Measurements from ENCODE around the gene SF3A1.
A peak's percentile ranks its signal among the peaks of the same experiment; 100 is the strongest.

The SF3A1 gene

GRCh38 chr22:30386960-30387827 is 30.5 kb upstream of the SF3A1 start, which contains the start of gene RNF215:
Gene RNF215, minus strand, starts transcription at chr22:30387411. Its CDS starts 98 bp downstream, at chr22:30387313.
- DNase-seq (ENCODE audit: low read depth in 1 of 2, low spot score in 1 of 2): peak; percentile 73 to 75

- no peak for DNase-seq (ENCODE audit: low read depth in 1 of 2, low spot score in 1 of 2)
Observed at GRCh38 chr22:30386608-30386959, 29.9 kb upstream of the SF3A1 start.

GRCh38 chr22:30385942-30386341 is 29.2 kb upstream of the SF3A1 start:
- no peak for DNase-seq (ENCODE audit: low read depth in 1 of 2, low spot score in 1 of 2)

- DNase-seq (ENCODE audit: low read depth in 1 of 2, low spot score in 1 of 2): no peak
Observed at GRCh38 chr22:30383061-30383460, 26.4 kb upstream of the SF3A1 start.

GRCh38 chr22:30382340-30382739 is 25.6 kb upstream of the SF3A1 start:
- DNase-seq (ENCODE audit: low read depth in 1 of 2, low spot score in 1 of 2): no peak

GRCh38 chr22:30381264-30381663 is 24.6 kb upstream of the SF3A1 start:
- no peak for DNase-seq (ENCODE audit: low read depth in 1 of 2, low spot score in 1 of 2)

GRCh38 chr22:30380011-30380410 is 23.3 kb upstream of the SF3A1 start:
- no peak for DNase-seq (ENCODE audit: low read depth in 1 of 2, low spot score in 1 of 2)

- no peak for DNase-seq (ENCODE audit: low read depth in 1 of 2, low spot score in 1 of 2)
Observed at GRCh38 chr22:30375312-30375849, 18.7 kb upstream of the SF3A1 start.

GRCh38 chr22:30373331-30374325 is 16.9 kb upstream of the SF3A1 start:
- no peak for DNase-seq (ENCODE audit: low read depth in 1 of 2, low spot score in 1 of 2)

GRCh38 chr22:30372915-30373314 is 16.2 kb upstream of the SF3A1 start:
- no peak for DNase-seq (ENCODE audit: low read depth in 1 of 2, low spot score in 1 of 2)

GRCh38 chr22:30371981-30372380 is 15.3 kb upstream of the SF3A1 start:
- no peak for DNase-seq (ENCODE audit: low read depth in 1 of 2, low spot score in 1 of 2)

- no peak for DNase-seq (ENCODE audit: low read depth in 1 of 2, low spot score in 1 of 2)
Observed at GRCh38 chr22:30371321-30371720, 14.6 kb upstream of the SF3A1 start.

GRCh38 chr22:30370641-30371230 is 14.0 kb upstream of the SF3A1 start:
- DNase-seq (ENCODE audit: low read depth in 1 of 2, low spot score in 1 of 2): no peak

GRCh38 chr22:30368420-30368819 is 11.7 kb upstream of the SF3A1 start:
- no peak for DNase-seq (ENCODE audit: low read depth in 1 of 2, low spot score in 1 of 2)

GRCh38 chr22:30365891-30366290 is 9.2 kb upstream of the SF3A1 start:
- DNase-seq (ENCODE audit: low read depth in 1 of 2, low spot score in 1 of 2): no peak

- no peak for DNase-seq (ENCODE audit: low read depth in 1 of 2, low spot score in 1 of 2)
Observed at GRCh38 chr22:30362651-30363281, 6.1 kb upstream of the SF3A1 start.

- no peak for DNase-seq (ENCODE audit: low read depth in 1 of 2, low spot score in 1 of 2)
Observed at GRCh38 chr22:30361916-30362650, 5.4 kb upstream of the SF3A1 start.

- DNase-seq (ENCODE audit: low read depth in 1 of 2, low spot score in 1 of 2): no peak
Observed at GRCh38 chr22:30358541-30358940, 1.8 kb upstream of the SF3A1 start.

GRCh38 chr22:30357650-30358215 is 1.0 kb upstream of the SF3A1 start:
- DNase-seq (ENCODE audit: low read depth in 1 of 2, low spot score in 1 of 2): no peak

- DNase-seq (ENCODE audit: low read depth in 1 of 2, low spot score in 1 of 2): no peak
Observed at GRCh38 chr22:30357236-30357570, 509 bp upstream of the SF3A1 start.
